GM18519 (cell line): ENCODE measurements around the gene GPR17.

Source experiments
- ATAC-seq: cut with Tn5 transposase; IDR thresholded peaks from one replicate; pipeline ENCODE4 v1.9.1; 2021; ENCODE audit warnings: mild to moderate bottlenecking, moderate library complexity; ENCODE audit not compliant: unreplicated experiment, low FRiP score

GPR17 gene

GRCh38 chr2:127645395-127646291 lies at the start of gene GPR17:
GPR17 (plus strand) TSS chr2:127646153; CDS start chr2:127650736, 4,583 bp downstream.
- no peak for ATAC-seq

GRCh38 chr2:127596311-127597045 lies 49.5 kb upstream of the GPR17 start:
- ATAC-seq = no peak

GRCh38 chr2:127597046-127597983 lies 48.6 kb upstream of the GPR17 start:
- no peak for ATAC-seq

GRCh38 chr2:127597984-127598380 lies 48.0 kb upstream of the GPR17 start:
- no peak for ATAC-seq

GRCh38 chr2:127598711-127599110 lies 47.2 kb upstream of the GPR17 start:
- no peak for ATAC-seq

GRCh38 chr2:127599211-127599610 lies 46.7 kb upstream of the GPR17 start:
- no peak for ATAC-seq

- ATAC-seq = no peak
These were observed 41.0 kb upstream of the GPR17 start for GRCh38 chr2:127604986-127605385.

- ATAC-seq = no peak
These were observed 40.2 kb upstream of the GPR17 start for GRCh38 chr2:127605691-127606263.

- no peak for ATAC-seq
These were observed 39.1 kb upstream of the GPR17 start for GRCh38 chr2:127606625-127607398.

- ATAC-seq = no peak
These were observed 38.5 kb upstream of the GPR17 start for GRCh38 chr2:127607399-127607908.

GRCh38 chr2:127608061-127609030 lies 37.6 kb upstream of the GPR17 start:
- ATAC-seq = no peak

GRCh38 chr2:127609031-127609751 lies 36.8 kb upstream of the GPR17 start:
- ATAC-seq = no peak

- no peak for ATAC-seq
These were observed 36.1 kb upstream of the GPR17 start for GRCh38 chr2:127609818-127610217.

GRCh38 chr2:127610561-127610960 lies 35.4 kb upstream of the GPR17 start:
- no peak for ATAC-seq

GRCh38 chr2:127611076-127611925 lies 34.7 kb upstream of the GPR17 start:
- ATAC-seq = no peak

- no peak for ATAC-seq
These were observed 33.7 kb upstream of the GPR17 start for GRCh38 chr2:127612111-127612822.
